Tibial nerve (tissue), 4 donors: ENCODE results near the gene F11R. TPM values are rescaled to one million over a fixed set of nuclear protein-coding genes. Genes with fewer than 3 reads are reported as not detected.
"Not testable (repeated sequence)": the region's sequence is repeated elsewhere in the genome, so short reads cannot be mapped to it uniquely, and the experiment has no call there.

Experiments
- DNase-seq, 2 donors: peaks; one replicate each; pipeline ENCODE4 v3.0.0-alpha.2; 2019; ENCODE audit warnings: low spot score in 2 of 2
- H3K27ac ChIP-seq, 4 donors: fragments of 200-600 bp; sonication (generic) in 3 of 4; one replicate each; pipeline ENCODE4 v1.5.1; 2017 to 2019; ENCODE audit warnings: mild to moderate bottlenecking in 1 of 4
- H3K27me3 ChIP-seq, 2 donors: fragments of 200-600 bp; sonication (generic) in 1 of 2; one replicate each; pipeline versions ENCODE4 v1.5.1 to v1.6.0; 2017 to 2019
- H3K36me3 ChIP-seq, 3 donors: fragments of 200-600 bp; sonication (generic); one replicate each; pipeline ENCODE4 v1.5.1; 2018 to 2019
- H3K4me1 ChIP-seq, 4 donors: fragments of 200-600 bp; sonication (generic) in 3 of 4; one replicate each; pipeline ENCODE4 v1.5.1; 2017 to 2019
- H3K4me3 ChIP-seq, 4 donors: fragments of 200-600 bp; sonication (generic) in 3 of 4; one replicate each; pipeline ENCODE4 v1.5.1; 2017 to 2019; ENCODE audit warnings: mild to moderate bottlenecking in 1 of 4, moderate library complexity in 1 of 4
- H3K9me3 ChIP-seq, 4 donors: fragments of 200-600 bp; sonication (generic) in 3 of 4; one replicate each; pipeline ENCODE4 v1.5.1; 2017 to 2019
- EP300 ChIP-seq, 2 donors: sonication (generic); formaldehyde crosslinking; IDR thresholded peaks; one replicate each; pipeline ENCODE4 v1.6.1; 2017; ENCODE audit warnings: antibody characterized with exemption in 2 of 2, mild to moderate bottlenecking in 1 of 2
- POLR2A ChIP-seq, 2 donors: fragments of 450-650 bp; IDR thresholded peaks; one replicate each; pipeline ENCODE4 v1.6.1; 2017; ENCODE audit warnings: antibody characterized with exemption in 2 of 2, mild to moderate bottlenecking in 2 of 2, moderate library complexity in 2 of 2
- WGBS, 2 donors: methylation state at CpG; one replicate each; pipeline ENCODE4 v1.1.5; 2018; 5-methylcytosine and 5-hydroxymethylcytosine counted together
- total RNA-seq, 4 donors: library from RNA; depleted of rRNA; stranded (reverse); fragments of >200 nt; gene quantifications; one replicate each; pipeline ENCODE4 v1.1.0, GENCODE V29; 2016
- TF ChIP-seq, protein P1 (sequence below), 5 experiments: fragments of 200-600 bp in 3 of 5; fragments of 450-650 bp in 2 of 5; sonication (generic) in 3 of 5; IDR thresholded peaks; one replicate each; pipeline ENCODE4 v1.5.1; 2016 to 2019; ENCODE audit warnings: antibody characterized with exemption in 5 of 5, mild to moderate bottlenecking in 3 of 5, moderate library complexity in 2 of 5

Gene F11R
- total RNA-seq, 4 donors from 2014 or later, result 6.9 to 23.1 (median 14.9) TPM

DNA sequence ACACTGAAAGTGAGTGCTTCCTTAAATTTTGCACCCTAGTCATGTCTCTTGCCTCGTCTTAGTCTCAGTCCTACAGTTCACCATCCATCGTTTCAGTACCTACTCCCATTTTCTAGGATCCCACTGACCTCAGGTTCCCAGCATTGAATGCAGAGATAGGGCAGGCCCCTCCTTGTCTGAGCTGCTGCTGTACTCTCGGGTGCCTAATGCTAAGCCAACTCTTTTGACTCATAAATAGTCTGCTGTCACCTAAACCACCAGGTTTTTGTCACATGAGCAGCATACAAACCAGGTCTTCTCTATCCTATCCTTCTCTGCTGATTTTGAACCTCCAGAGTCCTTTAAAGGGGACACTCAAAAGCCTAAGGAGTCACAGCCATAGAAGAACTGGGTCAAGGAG, 45.7 kb upstream of the F11R start:
- 64 to 73% methylated on average over 3 of the region's 3 CpGs for WGBS, 2 donors
- H3K4me3 ChIP-seq, result no peak overlapping the region
- DNase-seq, result no peak
- peaks cover 0 to 4% (median 0%) of the 10 kb centered on the region in 4 donors for H3K4me1 ChIP-seq
- no peaks in the 10 kb centered on the region for H3K36me3 ChIP-seq
- peaks cover 0 to 17% of the 10 kb centered on the region in 2 donors for H3K27me3 ChIP-seq
- no peak overlapping the region for H3K27ac ChIP-seq
- H3K9me3 ChIP-seq, result no peaks in the 10 kb centered on the region
- TF ChIP-seq, protein P1, sequence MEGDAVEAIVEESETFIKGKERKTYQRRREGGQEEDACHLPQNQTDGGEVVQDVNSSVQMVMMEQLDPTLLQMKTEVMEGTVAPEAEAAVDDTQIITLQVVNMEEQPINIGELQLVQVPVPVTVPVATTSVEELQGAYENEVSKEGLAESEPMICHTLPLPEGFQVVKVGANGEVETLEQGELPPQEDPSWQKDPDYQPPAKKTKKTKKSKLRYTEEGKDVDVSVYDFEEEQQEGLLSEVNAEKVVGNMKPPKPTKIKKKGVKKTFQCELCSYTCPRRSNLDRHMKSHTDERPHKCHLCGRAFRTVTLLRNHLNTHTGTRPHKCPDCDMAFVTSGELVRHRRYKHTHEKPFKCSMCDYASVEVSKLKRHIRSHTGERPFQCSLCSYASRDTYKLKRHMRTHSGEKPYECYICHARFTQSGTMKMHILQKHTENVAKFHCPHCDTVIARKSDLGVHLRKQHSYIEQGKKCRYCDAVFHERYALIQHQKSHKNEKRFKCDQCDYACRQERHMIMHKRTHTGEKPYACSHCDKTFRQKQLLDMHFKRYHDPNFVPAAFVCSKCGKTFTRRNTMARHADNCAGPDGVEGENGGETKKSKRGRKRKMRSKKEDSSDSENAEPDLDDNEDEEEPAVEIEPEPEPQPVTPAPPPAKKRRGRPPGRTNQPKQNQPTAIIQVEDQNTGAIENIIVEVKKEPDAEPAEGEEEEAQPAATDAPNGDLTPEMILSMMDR (IDR thresholded peaks at IDR 0.05), result no peak
- TF ChIP-seq EP300 (IDR thresholded peaks at IDR 0.05) (no peak), POLR2A (IDR thresholded peaks at IDR 0.05) (no peak)

DNA sequence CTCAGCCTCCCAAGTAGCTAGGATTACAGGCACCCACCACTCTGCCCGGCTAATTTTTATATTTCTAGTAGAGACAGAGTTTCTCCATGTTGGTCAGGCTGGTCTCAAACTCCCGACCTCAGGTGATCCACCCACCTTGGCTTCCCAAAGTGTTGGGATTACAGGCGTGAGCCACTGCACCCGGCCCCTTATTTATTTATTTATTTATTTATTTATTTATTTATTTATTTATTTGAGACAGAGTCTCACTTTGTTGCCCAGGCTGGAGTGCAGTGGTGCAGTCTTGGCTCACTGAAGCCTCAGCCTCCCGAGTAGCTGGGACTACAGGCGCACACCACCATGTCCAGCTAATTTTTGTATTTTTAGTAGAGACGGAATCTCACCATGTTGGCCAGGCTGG, 44.7 kb upstream of the F11R start:
- H3K4me1 ChIP-seq, H3K4me3 ChIP-seq, H3K27ac ChIP-seq, DNase-seq, H3K36me3 ChIP-seq, H3K9me3 ChIP-seq: not testable (repeated sequence)
- peaks cover 0 to 17% of the 10 kb centered on the region in 2 donors for H3K27me3 ChIP-seq
- WGBS, 2 donors, result 93 to 95% methylated on average over 7 of the region's 7 CpGs

DNA sequence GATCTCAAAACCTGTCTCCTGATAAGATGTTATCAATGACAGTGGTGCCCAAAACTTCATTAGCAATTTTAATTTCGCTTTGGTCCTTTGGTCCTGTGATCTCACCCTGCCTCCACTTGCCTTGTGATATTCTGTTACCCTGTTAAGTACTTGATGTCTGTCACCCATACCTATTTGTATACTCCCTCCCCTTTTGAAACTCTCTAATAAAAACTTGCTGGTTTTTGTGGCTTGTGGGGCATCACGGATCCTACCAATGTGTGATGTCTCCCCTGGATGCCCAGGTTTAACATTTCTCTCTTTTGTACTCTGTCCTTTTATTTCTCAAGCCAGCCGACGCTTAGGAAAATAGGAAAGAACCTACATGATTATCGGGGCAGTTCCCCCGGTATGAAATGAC, 43.0 kb upstream of the F11R start:
- H3K9me3 ChIP-seq, H3K36me3 ChIP-seq, H3K27ac ChIP-seq, DNase-seq, H3K4me3 ChIP-seq, H3K4me1 ChIP-seq: not testable (repeated sequence)
- WGBS, 2 donors, result 63 to 64% methylated on average over 6 of the region's 6 CpGs
- peaks cover 0 to 28% of the 10 kb centered on the region in 2 donors for H3K27me3 ChIP-seq

DNA sequence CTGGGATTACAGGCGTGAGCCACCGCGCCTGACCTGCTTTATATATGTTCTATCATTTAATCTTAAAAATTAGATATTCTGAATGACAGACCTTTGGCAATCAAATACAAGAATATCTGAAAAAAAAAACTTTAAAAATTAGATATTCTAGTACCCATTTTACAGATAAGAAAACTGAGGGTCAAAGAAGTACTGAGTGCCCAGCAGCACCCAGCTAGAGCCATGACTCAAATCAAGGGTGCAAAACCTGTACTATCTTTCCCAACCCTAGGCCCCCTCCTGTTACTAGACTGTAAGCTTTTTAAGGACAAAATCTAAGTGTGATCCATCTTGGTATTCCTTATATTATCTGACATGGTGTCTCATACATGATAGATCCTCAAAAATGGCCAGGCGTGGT, 40.5 kb upstream of the F11R start:
- no peaks in the 10 kb centered on the region for H3K36me3 ChIP-seq
- TF ChIP-seq EP300 (IDR thresholded peaks at IDR 0.05) (no peak), POLR2A (IDR thresholded peaks at IDR 0.05) (no peak)
- TF ChIP-seq, protein P1 (IDR thresholded peaks at IDR 0.05), result no peak
- no peak for DNase-seq
- H3K4me1 ChIP-seq, result no peaks in the 10 kb centered on the region
- WGBS, 2 donors, result 92% methylated on average over 4 of the region's 4 CpGs
- peaks cover 0 to 38% of the 10 kb centered on the region in 2 donors for H3K27me3 ChIP-seq
- no peak overlapping the region for H3K4me3 ChIP-seq
- H3K9me3 ChIP-seq, result no peaks in the 10 kb centered on the region
- H3K27ac ChIP-seq, result no peak overlapping the region

DNA sequence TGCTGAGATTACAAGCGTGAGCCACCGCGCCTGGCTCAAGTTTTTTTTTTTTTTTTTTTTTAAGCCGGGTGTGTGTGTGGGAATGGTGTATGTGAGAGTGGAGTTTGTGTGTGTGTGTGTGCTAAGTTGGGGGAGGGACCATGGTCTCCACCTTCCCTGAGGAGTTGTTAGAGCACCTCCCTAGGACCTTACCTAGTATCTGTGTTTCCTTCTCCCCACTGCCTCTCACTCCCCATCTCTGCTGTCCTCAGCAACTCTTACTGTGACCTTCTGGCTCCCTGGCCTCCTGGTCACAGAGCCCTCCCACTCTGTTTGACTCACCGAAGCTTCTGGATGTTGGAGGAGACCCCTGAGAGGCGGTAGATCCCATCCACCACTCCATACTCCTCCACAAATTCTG, 38.3 kb upstream of the F11R start:
- DNase-seq, result no peak
- TF ChIP-seq, protein P1 (IDR thresholded peaks at IDR 0.05), result no peak
- no peak for TF ChIP-seq POLR2A (IDR thresholded peaks at IDR 0.05)
- TF ChIP-seq EP300 (IDR thresholded peaks at IDR 0.05), result no peak
- no peak overlapping the region for H3K4me3 ChIP-seq
- H3K27me3 ChIP-seq, result peaks cover 0 to 40% of the 10 kb centered on the region in 2 donors
- no peak overlapping the region for H3K27ac ChIP-seq
- no peaks in the 10 kb centered on the region for H3K9me3 ChIP-seq
- 72 to 73% methylated on average over 6 of the region's 6 CpGs for WGBS, 2 donors
- no peaks in the 10 kb centered on the region for H3K4me1 ChIP-seq
- H3K36me3 ChIP-seq, result no peaks in the 10 kb centered on the region

DNA sequence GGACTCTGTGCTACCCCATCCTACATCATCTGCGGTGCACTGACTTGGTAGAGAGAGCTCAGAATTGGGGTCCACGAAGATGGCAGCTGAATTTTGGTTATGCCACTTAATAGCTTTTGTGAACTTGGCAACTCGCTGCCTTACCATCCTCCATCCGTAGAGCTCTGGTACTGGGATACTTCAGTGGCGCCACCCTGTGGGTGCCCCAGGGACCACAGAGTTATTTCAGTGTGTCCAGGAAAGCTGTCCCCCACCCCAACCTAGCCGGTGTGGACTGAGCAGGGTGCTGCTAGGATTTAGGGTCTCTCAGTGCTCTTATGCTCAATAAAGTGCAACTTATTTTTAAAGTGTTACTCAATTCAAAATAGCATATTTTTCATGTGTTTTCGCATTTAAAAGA, 33.9 kb upstream of the F11R start:
- 76 to 83% methylated on average over 7 of the region's 7 CpGs for WGBS, 2 donors
- no peak for DNase-seq
- TF ChIP-seq EP300 (IDR thresholded peaks at IDR 0.05) (no peak), POLR2A (IDR thresholded peaks at IDR 0.05) (no peak)
- TF ChIP-seq, protein P1 (IDR thresholded peaks at IDR 0.05), result no peak
- peaks cover 0 to 12% (median 4%) of the 10 kb centered on the region in 3 donors for H3K36me3 ChIP-seq
- H3K27ac ChIP-seq, result no peak overlapping the region
- H3K4me3 ChIP-seq, result no peak overlapping the region
- H3K4me1 ChIP-seq, result no peaks in the 10 kb centered on the region
- no peaks in the 10 kb centered on the region for H3K9me3 ChIP-seq
- peaks cover 0 to 28% of the 10 kb centered on the region in 2 donors for H3K27me3 ChIP-seq
